DMS79 (cell line): ENCODE results near the gene PNLIPRP1.
A peak's percentile ranks its signal among the peaks of the same experiment; 100 is the strongest.

Source experiments
- DNase-seq: peaks from one replicate; lab custom pipeline; 2025; lab: John Stamatoyannopoulos, UW

PNLIPRP1 gene

GRCh38 chr10:116599991-116600390 lies 9.2 kb downstream of the PNLIPRP1 start:
- no peak for DNase-seq

GRCh38 chr10:116602648-116603400 lies 12.1 kb downstream of the PNLIPRP1 start:
- no peak for DNase-seq

- no peak for DNase-seq
These were observed 15.3 kb downstream of the PNLIPRP1 start for GRCh38 chr10:116606061-116606483.

GRCh38 chr10:116607336-116607735 lies 16.6 kb downstream of the PNLIPRP1 start:
- DNase-seq, result no peak

GRCh38 chr10:116608686-116609594 lies 18.2 kb downstream of the PNLIPRP1 start:
- DNase-seq, result no peak

- DNase-seq, result no peak
These were observed 19.8 kb downstream of the PNLIPRP1 start for GRCh38 chr10:116610443-116611152.

- no peak for DNase-seq
These were observed 20.4 kb downstream of the PNLIPRP1 start for GRCh38 chr10:116611153-116611545.

GRCh38 chr10:116612107-116612769 lies 21.5 kb downstream of the PNLIPRP1 start:
- DNase-seq, result no peak

- DNase-seq, result no peak
These were observed 22.7 kb downstream of the PNLIPRP1 start for GRCh38 chr10:116613471-116613870.

GRCh38 chr10:116614796-116615195 lies 24.0 kb downstream of the PNLIPRP1 start:
- no peak for DNase-seq

GRCh38 chr10:116615199-116615776 lies 24.5 kb downstream of the PNLIPRP1 start:
- no peak for DNase-seq

- DNase-seq, result no peak
These were observed 30.0 kb downstream of the PNLIPRP1 start, which contains the start of gene PNLIPRP2 for GRCh38 chr10:116620423-116621400. PNLIPRP2 (plus strand) TSS chr10:116620953.

GRCh38 chr10:116621476-116621875 lies 30.7 kb downstream of the PNLIPRP1 start:
- DNase-seq, result no peak

GRCh38 chr10:116621934-116622655 lies 31.3 kb downstream of the PNLIPRP1 start:
- no peak for DNase-seq

- DNase-seq, result no peak
These were observed 35.1 kb downstream of the PNLIPRP1 start for GRCh38 chr10:116625845-116626244.

- DNase-seq, result no peak
These were observed 36.1 kb downstream of the PNLIPRP1 start for GRCh38 chr10:116626815-116627214.

GRCh38 chr10:116627386-116627933 lies 36.7 kb downstream of the PNLIPRP1 start:
- peak; percentile 0 for DNase-seq

GRCh38 chr10:116629340-116629739 lies 38.6 kb downstream of the PNLIPRP1 start:
- no peak for DNase-seq

- no peak for DNase-seq
These were observed 39.3 kb downstream of the PNLIPRP1 start for GRCh38 chr10:116630020-116630419.
